Neural cell (in vitro differentiated cells): ENCODE data around the gene FAM111A.

ENCODE experiments used
- EP300 ChIP-seq: fragments of 450-650 bp; conservative IDR thresholded peaks from 2 replicates; pipeline ENCODE4 v1.6.1; 2014; ENCODE audit warnings: antibody characterized with exemption, mild to moderate bottlenecking, moderate library complexity; ENCODE audit not compliant: poor library complexity, severe bottlenecking
- EZH2 ChIP-seq: fragments of 200-600, 300-800 bp; shearing (Covaris generic), sonication (generic); IDR thresholded peaks from 2 replicates; pipeline ENCODE4 v1.6.1; 2014; ENCODE audit warnings: antibody characterized with exemption, low read length, borderline replicate concordance, mild to moderate bottlenecking; ENCODE audit not compliant: insufficient read depth, poor library complexity, severe bottlenecking
- POLR2AphosphoS5 ChIP-seq: IDR thresholded peaks from 2 replicates; pipeline ENCODE4 v1.6.1; 2012
- TAF1 ChIP-seq: IDR thresholded peaks from 2 replicates; pipeline ENCODE4 v1.6.1; 2012; ENCODE audit warnings: low read depth
- TF ChIP-seq, protein P1 (sequence below): IDR thresholded peaks from 2 replicates; pipeline ENCODE4 v1.6.1; 2012; ENCODE audit warnings: borderline replicate concordance
- TF ChIP-seq, protein P2 (sequence below): fragments of 450-650 bp; IDR thresholded peaks from 2 replicates; pipeline ENCODE4 v1.5.1; 2014; ENCODE audit warnings: antibody characterized with exemption, mild to moderate bottlenecking, moderate library complexity; ENCODE audit not compliant: poor library complexity, severe bottlenecking

DNA sequence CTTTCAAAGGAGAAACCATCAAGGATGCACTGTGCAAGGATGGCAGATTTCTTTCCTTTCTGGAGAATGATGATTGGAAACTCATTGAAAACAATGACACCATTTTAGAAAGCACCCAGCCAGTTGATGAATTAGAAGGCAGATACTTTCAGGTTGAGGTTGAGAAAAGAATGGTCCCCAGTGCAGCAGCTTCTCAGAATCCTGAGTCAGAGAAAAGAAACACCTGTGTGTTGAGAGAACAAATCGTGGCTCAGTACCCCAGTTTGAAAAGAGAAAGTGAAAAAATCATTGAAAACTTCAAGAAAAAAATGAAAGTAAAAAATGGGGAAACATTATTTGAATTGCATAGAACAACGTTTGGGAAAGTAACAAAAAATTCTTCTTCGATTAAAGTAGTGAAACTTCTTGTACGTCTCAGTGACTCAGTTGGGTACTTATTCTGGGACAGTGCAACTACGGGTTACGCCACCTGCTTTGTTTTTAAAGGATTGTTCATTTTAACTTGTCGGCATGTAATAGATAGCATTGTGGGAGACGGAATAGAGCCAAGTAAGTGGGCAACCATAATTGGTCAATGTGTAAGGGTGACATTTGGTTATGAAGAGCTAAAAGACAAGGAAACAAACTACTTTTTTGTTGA lies 9.8 kb downstream of the FAM111A start:
- TF ChIP-seq EZH2 (no peak), POLR2AphosphoS5 (no peak), EP300 (no peak), TAF1 (no peak)
- TF ChIP-seq, protein P1, sequence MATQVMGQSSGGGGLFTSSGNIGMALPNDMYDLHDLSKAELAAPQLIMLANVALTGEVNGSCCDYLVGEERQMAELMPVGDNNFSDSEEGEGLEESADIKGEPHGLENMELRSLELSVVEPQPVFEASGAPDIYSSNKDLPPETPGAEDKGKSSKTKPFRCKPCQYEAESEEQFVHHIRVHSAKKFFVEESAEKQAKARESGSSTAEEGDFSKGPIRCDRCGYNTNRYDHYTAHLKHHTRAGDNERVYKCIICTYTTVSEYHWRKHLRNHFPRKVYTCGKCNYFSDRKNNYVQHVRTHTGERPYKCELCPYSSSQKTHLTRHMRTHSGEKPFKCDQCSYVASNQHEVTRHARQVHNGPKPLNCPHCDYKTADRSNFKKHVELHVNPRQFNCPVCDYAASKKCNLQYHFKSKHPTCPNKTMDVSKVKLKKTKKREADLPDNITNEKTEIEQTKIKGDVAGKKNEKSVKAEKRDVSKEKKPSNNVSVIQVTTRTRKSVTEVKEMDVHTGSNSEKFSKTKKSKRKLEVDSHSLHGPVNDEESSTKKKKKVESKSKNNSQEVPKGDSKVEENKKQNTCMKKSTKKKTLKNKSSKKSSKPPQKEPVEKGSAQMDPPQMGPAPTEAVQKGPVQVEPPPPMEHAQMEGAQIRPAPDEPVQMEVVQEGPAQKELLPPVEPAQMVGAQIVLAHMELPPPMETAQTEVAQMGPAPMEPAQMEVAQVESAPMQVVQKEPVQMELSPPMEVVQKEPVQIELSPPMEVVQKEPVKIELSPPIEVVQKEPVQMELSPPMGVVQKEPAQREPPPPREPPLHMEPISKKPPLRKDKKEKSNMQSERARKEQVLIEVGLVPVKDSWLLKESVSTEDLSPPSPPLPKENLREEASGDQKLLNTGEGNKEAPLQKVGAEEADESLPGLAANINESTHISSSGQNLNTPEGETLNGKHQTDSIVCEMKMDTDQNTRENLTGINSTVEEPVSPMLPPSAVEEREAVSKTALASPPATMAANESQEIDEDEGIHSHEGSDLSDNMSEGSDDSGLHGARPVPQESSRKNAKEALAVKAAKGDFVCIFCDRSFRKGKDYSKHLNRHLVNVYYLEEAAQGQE: no peak
- TF ChIP-seq, protein P2, sequence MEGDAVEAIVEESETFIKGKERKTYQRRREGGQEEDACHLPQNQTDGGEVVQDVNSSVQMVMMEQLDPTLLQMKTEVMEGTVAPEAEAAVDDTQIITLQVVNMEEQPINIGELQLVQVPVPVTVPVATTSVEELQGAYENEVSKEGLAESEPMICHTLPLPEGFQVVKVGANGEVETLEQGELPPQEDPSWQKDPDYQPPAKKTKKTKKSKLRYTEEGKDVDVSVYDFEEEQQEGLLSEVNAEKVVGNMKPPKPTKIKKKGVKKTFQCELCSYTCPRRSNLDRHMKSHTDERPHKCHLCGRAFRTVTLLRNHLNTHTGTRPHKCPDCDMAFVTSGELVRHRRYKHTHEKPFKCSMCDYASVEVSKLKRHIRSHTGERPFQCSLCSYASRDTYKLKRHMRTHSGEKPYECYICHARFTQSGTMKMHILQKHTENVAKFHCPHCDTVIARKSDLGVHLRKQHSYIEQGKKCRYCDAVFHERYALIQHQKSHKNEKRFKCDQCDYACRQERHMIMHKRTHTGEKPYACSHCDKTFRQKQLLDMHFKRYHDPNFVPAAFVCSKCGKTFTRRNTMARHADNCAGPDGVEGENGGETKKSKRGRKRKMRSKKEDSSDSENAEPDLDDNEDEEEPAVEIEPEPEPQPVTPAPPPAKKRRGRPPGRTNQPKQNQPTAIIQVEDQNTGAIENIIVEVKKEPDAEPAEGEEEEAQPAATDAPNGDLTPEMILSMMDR: no peak
